GM19025 (cell line): ENCODE results near the gene TBC1D5.
"Not testable (repeated sequence)": the region's sequence is repeated elsewhere in the genome, so short reads cannot be mapped to it uniquely, and the experiment has no call there.

Source experiments
- ATAC-seq: cut with Tn5 transposase; IDR thresholded peaks from one replicate; pipeline ENCODE4 v1.9.1; 2021; ENCODE audit warnings: mild to moderate bottlenecking, low read depth, moderate library complexity; ENCODE audit not compliant: unreplicated experiment

Gene TBC1D5, protein sequence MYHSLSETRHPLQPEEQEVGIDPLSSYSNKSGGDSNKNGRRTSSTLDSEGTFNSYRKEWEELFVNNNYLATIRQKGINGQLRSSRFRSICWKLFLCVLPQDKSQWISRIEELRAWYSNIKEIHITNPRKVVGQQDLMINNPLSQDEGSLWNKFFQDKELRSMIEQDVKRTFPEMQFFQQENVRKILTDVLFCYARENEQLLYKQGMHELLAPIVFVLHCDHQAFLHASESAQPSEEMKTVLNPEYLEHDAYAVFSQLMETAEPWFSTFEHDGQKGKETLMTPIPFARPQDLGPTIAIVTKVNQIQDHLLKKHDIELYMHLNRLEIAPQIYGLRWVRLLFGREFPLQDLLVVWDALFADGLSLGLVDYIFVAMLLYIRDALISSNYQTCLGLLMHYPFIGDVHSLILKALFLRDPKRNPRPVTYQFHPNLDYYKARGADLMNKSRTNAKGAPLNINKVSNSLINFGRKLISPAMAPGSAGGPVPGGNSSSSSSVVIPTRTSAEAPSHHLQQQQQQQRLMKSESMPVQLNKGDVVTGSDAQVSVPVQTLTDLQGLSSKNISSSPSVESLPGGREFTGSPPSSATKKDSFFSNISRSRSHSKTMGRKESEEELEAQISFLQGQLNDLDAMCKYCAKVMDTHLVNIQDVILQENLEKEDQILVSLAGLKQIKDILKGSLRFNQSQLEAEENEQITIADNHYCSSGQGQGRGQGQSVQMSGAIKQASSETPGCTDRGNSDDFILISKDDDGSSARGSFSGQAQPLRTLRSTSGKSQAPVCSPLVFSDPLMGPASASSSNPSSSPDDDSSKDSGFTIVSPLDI

GRCh38 chr3:17742102-17742879, at the start of gene TBC1D5:
Gene TBC1D5, minus strand, starts transcription at chr3:17742631. Its CDS starts 234,061 bp downstream, at chr3:17508570.
- peak; percentile 73 for ATAC-seq

DNA sequence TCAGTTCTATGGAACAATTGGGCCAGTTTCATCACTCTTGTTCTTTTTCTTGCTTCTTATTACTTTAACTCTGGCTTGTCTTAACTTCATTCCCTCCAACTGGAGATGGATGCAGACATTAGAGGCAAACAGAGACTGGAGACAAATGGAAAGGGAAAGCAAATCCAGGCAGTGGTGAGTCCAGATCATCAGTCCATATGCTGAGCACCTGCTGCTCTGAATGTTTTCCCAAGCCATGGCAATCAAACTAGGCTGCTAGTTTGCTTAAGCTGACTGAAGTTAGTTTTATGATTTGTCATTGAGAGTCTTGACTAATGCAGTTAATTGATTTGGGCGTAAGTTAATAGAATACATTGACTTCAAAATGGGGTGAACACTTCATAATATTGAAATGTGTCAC, 41.0 kb upstream of the TBC1D5 start:
- ATAC-seq = no peak

DNA sequence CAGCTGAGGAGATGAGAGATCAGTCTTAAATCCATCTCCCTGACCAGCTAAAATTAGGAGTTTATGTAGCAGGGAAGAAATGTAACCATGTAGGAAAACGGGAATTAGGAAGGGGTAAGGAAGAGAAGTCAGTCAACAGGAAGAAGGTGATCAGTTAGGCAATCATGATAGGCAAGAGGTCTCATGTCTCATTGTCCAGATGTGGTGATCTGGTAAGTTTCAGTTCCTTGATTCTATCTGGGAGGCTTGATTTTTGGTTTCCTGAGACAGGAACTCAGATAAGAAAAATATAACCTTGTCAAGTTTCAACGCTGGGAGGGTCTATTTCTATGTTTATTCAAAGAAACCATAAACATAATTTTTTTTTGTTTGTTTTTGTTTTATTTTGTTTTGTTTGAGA, 40.3 kb upstream of the TBC1D5 start:
- no peak for ATAC-seq

DNA sequence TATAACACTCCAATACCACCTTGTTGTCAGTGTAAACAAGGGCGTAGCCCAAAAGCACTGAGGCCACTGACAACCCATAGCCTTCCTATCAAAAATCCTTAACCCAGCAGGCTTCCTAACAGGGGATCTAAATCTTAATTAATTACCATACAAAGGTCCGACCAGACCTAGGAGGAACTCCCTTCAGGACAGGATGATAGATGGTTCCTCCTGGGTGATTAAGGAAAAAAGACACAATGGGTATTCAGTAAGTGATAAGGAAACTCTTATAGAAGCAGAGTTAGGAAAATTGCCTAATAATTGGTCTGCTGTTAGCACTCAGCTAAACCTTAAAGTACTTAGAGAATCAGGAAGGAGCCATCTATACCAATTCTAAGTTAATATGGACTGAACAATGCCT, 37.9 kb upstream of the TBC1D5 start:
- ATAC-seq = not testable (repeated sequence)

GRCh38 chr3:17779304-17780250, 37.1 kb upstream of the TBC1D5 start:
- ATAC-seq = not testable (repeated sequence)

DNA sequence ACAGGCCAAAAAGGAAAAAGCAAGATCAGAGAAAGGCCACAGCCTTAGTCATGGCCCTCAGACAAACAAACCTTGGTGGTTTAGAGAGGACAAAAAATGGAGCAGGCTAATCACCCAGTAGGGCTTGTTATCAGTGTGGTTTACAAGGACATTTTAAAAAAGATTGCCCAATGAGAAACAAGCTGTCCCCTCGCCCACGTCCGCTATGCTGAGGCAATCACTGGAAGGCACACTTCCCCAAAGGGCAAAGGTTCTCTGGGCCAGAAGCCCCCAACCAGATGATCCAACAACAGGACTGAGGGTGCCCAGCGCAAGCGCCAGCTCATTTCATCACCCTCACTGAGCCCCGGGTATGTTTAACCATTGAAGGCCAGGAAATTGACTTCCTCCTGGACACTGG, 34.9 kb upstream of the TBC1D5 start:
- not testable (repeated sequence) for ATAC-seq

DNA sequence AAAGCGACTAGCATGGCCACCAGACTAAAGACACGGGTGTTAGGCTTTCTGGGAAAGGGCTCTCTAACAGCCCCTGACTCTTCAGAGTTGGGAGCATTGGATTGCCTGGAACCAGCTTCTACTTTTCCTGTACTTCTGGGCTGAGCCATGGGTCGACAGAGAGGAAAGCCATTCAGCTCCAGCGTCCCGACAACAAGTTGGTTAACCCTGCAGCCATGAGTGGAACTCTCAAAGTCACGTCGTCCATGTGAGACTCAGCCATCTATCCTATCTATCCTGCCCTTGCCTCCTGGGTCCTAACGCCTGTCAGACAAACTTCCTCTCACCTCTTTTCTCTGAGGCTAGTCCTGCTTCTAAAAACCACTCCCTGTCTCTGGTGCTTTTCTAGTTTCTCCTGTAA, 32.6 kb upstream of the TBC1D5 start:
- no peak for ATAC-seq

GRCh38 chr3:17774180-17774910, 31.9 kb upstream of the TBC1D5 start:
- not testable (repeated sequence) for ATAC-seq

DNA sequence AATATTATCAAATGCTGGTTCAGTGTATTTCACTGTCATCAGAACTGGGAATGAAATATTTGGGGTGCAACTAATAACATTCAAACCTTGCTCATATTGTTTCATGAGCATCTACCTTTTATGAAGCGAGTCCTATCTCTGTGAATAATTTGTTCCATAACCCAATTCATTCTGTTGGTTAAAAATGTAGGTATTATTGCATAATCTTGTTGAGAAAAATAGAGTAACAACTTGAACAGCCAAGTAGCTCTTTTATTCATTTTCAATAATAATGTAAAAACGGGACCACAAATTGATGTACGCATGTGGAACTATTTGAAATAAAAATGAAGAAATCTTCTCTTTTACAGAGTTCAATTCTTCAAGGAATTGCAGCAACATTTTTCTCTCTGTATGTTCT, 30.1 kb upstream of the TBC1D5 start:
- ATAC-seq = no peak

DNA sequence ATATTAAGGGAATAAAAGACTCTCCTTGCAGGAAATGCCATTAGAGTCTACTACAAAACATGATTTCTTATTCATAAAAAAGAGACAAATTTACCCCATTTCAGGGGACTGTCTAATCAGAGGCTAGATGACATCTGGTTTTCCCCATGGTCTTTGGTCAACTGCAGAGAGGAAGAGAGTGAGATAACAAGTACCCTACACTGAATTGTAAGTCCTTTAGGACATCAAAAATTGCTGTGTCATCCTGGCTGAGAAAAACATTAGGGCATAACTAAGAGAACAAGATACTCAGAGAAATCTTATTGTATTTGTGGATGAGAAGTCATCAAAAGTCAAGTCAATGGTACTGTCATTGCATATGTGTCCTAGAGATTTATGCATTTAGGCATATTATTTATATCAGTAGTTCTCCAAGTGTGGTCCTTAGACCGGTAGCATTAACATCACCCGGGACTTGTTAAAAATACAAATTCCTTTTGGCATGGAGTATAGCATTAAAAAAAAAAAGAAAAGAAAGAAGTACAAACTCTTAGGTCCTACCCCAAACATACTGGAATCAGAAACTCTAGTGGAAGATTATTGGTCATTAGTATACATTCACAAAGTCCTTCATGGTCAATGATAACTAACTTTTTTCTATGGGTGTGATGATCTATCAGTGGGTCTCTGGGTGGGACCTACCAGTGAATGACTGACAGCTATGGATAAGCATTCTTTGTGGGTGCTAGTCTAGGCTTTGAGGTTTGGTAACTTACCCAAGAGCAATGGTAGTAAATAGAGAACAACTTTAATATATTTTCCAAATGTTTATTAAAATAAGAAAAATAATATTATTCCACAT, 29.0 kb upstream of the TBC1D5 start:
- no peak for ATAC-seq

GRCh38 chr3:17770682-17771081, 28.3 kb upstream of the TBC1D5 start:
- no peak for ATAC-seq

DNA sequence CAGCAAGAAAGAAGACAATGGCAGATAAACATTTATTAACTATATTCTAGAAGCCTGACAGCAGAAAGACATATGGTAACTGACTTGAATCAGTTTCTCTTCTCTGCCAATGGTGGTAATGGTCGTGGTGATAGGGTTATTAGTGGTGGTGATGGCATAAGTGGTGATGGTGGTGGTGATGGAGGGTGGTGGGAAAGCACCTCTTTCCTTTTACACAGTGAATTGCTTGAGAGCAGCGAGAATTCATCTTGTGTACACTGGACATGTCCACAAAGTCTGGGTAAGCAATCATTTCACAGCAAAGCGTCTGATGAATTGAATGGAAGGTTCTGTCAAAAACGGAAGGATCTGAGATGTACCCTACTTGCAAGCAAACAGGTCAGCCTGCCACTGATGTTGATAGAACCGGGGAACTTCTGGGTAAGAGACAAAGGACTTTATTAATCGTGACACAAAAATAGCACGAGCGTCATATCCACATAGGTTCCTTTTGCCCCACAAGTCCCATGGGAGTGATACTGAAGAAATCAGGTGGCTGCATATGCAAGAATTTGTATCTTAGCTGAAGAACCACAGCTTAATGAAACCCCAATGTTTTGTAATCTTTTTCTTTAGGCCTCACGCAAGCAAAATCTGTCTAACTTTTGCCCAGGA, 23.5 kb upstream of the TBC1D5 start:
- ATAC-seq = peak; percentile 76

DNA sequence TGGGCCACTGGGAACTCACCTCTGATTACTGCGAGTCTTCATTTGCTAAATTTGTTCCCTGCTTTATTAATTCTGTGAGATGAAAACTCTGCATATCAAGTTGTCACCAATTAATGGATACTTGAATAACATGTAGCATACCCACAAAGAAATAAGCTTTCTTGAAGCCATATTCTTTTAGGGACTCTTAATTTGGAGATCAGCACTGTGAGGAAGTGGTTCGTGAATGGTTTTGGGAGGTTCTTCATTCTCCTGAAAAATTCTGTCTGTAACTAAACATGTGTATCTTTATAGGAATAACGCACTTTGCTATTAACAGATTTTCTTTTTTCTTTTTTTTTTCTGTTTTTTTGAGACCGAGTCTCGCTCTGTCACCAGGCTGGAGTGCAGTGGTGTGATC, 19.1 kb upstream of the TBC1D5 start:
- no peak for ATAC-seq

DNA sequence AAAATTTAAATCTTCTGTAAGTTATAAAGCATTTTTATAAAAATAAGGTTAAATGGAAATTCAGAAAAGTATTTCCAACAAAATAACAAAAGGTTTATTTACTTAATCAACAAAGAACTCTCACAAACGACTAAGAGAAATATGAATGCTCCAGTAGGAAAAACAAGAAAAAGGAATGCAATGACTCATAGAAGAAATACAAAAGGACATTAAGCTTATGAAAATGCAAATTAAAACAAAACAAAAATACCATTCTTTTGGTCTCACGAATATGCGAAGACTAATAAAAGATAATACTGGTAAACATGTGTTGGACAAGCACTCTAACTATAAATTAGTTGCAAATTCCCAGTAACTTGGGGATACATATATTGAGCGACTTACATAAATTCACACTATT, 17.5 kb upstream of the TBC1D5 start:
- ATAC-seq = no peak

DNA sequence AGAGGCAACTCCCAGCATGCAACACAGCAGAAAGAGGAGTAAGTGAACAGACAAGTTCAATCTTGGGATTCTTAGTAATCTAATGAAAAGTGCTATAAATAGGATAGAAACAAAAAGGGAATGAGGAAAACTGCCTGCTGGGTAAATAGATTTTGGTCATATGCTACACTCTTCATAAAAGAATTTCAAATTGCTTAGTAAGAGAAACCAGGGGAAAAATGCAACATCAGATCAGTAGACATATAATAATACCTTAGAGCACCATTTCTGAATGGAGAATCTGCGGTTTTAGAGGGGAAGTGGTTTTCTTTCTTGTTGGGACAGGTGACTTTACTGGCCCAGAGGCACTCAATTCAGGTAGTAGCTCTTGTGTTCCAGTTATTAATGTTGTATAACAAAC, 13.4 kb upstream of the TBC1D5 start:
- no peak for ATAC-seq

- no peak for ATAC-seq
These were observed 11.2 kb upstream of the TBC1D5 start for GRCh38 chr3:17753632-17753992.

DNA sequence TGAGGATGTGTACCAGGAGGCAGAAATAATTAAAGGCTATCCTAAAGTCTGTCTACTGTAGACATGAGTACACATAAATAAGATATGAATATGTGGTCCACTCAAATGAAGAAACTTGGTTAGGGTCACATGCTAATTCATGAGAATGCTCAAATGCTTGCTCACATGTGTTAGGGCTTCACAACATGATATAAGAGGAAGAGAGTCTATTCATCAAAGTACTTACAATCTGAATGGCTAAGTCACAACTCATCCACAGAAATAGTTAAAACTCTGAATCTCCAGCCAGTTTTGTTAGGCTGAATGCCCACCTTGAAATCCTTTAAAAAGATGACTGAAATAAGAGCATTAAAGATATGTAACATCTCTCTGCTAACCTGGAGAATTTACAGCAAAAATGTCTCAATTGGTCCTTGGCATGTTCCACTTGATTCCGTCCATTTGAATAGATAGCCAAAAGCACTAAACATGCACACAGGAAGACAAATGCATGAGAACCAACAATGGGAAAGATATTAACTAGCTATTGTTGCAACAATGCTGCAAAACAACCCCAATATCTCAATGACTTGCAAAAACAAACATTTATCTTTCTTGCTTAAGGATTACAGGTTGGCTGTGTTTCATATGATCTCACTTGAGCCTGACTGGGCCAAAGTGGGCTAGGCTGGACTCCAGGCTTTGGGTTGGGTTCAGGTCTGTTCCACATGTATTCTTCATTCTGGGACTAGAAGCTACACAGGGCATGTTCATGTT, 10.6 kb upstream of the TBC1D5 start:
- ATAC-seq = no peak
